ENCODE measurements around the gene COL8A1. TPM values are rescaled to one million over a fixed set of nuclear protein-coding genes. Genes with fewer than 3 reads are reported as not detected.
A peak's percentile ranks its signal among the peaks of the same experiment; 100 is the strongest.

Gene COL8A1
- total RNA-seq, 1 donor from 2014 or later, result 3,403 TPM

- Mint-ChIP-seq H3K9me3 (ENCODE audit: unreplicated experiment) (no peaks in the 10 kb centered on the region), H3K27ac (ENCODE audit: unreplicated experiment) (peak overlapping the region; percentile 80), H3K4me3 (ENCODE audit: unreplicated experiment) (peak overlapping the region; percentile 43), H3K4me1 (ENCODE audit: unreplicated experiment) (peaks cover 93% of the 10 kb centered on the region), H3K36me3 (ENCODE audit: unreplicated experiment) (peaks cover 81% of the 10 kb centered on the region), H3K27me3 (ENCODE audit: unreplicated experiment) (no peaks in the 10 kb centered on the region)
- DNase-seq (ENCODE audit: extremely low spot score, unreplicated experiment), result no peak
- TF ChIP-seq CTCF (IDR thresholded peaks at IDR 0.05), result no peak
Measured at GRCh38 chr3:99674086-99674789, 35.8 kb downstream of the COL8A1 start.

GRCh38 chr3:99678023-99678422 lies 39.6 kb downstream of the COL8A1 start:
- no peaks in the 10 kb centered on the region for H3K27me3 Mint-ChIP-seq (ENCODE audit: unreplicated experiment)
- H3K36me3 Mint-ChIP-seq (ENCODE audit: unreplicated experiment), result peaks cover 88% of the 10 kb centered on the region
- peak overlapping the region; percentile 88 for H3K27ac Mint-ChIP-seq (ENCODE audit: unreplicated experiment)
- DNase-seq (ENCODE audit: extremely low spot score, unreplicated experiment), result no peak
- peak overlapping the region; percentile 48 for H3K4me3 Mint-ChIP-seq (ENCODE audit: unreplicated experiment)
- H3K4me1 Mint-ChIP-seq (ENCODE audit: unreplicated experiment), result peaks cover 93% of the 10 kb centered on the region
- H3K9me3 Mint-ChIP-seq (ENCODE audit: unreplicated experiment), result no peaks in the 10 kb centered on the region
- TF ChIP-seq CTCF (IDR thresholded peaks at IDR 0.05), result no peak

- Mint-ChIP-seq H3K27ac (ENCODE audit: unreplicated experiment) (peak overlapping the region; percentile 88), H3K27me3 (ENCODE audit: unreplicated experiment) (no peaks in the 10 kb centered on the region), H3K4me3 (ENCODE audit: unreplicated experiment) (no peak overlapping the region), H3K9me3 (ENCODE audit: unreplicated experiment) (no peaks in the 10 kb centered on the region), H3K36me3 (ENCODE audit: unreplicated experiment) (peaks cover 85% of the 10 kb centered on the region), H3K4me1 (ENCODE audit: unreplicated experiment) (peaks cover 93% of the 10 kb centered on the region)
- no peak for DNase-seq (ENCODE audit: extremely low spot score, unreplicated experiment)
- no peak for TF ChIP-seq CTCF (IDR thresholded peaks at IDR 0.05)
Measured at GRCh38 chr3:99678896-99679295, 40.5 kb downstream of the COL8A1 start.

GRCh38 chr3:99681512-99681911 lies 43.1 kb downstream of the COL8A1 start:
- Mint-ChIP-seq H3K36me3 (ENCODE audit: unreplicated experiment) (peaks cover 78% of the 10 kb centered on the region), H3K27me3 (ENCODE audit: unreplicated experiment) (no peaks in the 10 kb centered on the region), H3K4me3 (ENCODE audit: unreplicated experiment) (no peak overlapping the region), H3K27ac (ENCODE audit: unreplicated experiment) (peak overlapping the region; percentile 90), H3K9me3 (ENCODE audit: unreplicated experiment) (no peaks in the 10 kb centered on the region), H3K4me1 (ENCODE audit: unreplicated experiment) (peaks cover 89% of the 10 kb centered on the region)
- DNase-seq (ENCODE audit: extremely low spot score, unreplicated experiment), result no peak
- no peak for TF ChIP-seq CTCF (IDR thresholded peaks at IDR 0.05)

- no peaks in the 10 kb centered on the region for H3K27me3 Mint-ChIP-seq (ENCODE audit: unreplicated experiment)
- peaks cover 79% of the 10 kb centered on the region for H3K36me3 Mint-ChIP-seq (ENCODE audit: unreplicated experiment)
- peak overlapping the region; percentile 90 for H3K27ac Mint-ChIP-seq (ENCODE audit: unreplicated experiment)
- no peak for DNase-seq (ENCODE audit: extremely low spot score, unreplicated experiment)
- H3K4me1 Mint-ChIP-seq (ENCODE audit: unreplicated experiment), result peaks cover 90% of the 10 kb centered on the region
- no peak for TF ChIP-seq CTCF (IDR thresholded peaks at IDR 0.05)
- H3K4me3 Mint-ChIP-seq (ENCODE audit: unreplicated experiment), result peak overlapping the region; percentile 35
- no peaks in the 10 kb centered on the region for H3K9me3 Mint-ChIP-seq (ENCODE audit: unreplicated experiment)
Measured at GRCh38 chr3:99681976-99682375, 43.6 kb downstream of the COL8A1 start.
